NCI-H460 (cell line): ENCODE measurements around the gene NAV1. TPM values are rescaled to one million over a fixed set of nuclear protein-coding genes. Genes with fewer than 3 reads are reported as not detected.

ENCODE experiments used
- DNase-seq: peaks from one replicate; pipeline ENCODE4 v3.0.0-alpha.2; 2016; ENCODE audit warnings: low read depth; ENCODE audit errors: extremely low read depth
- total RNA-seq: library from RNA; depleted of rRNA; stranded (reverse); fragments of >200 nt; shearing (Covaris generic); gene quantifications from 2 replicates; pipeline ENCODE4 v1.2.3, GENCODE V29; 2014; rRNA removed

The NAV1 gene
- total RNA-seq, 1 experiment from 2014 or later: 0.94 TPM

DNA sequence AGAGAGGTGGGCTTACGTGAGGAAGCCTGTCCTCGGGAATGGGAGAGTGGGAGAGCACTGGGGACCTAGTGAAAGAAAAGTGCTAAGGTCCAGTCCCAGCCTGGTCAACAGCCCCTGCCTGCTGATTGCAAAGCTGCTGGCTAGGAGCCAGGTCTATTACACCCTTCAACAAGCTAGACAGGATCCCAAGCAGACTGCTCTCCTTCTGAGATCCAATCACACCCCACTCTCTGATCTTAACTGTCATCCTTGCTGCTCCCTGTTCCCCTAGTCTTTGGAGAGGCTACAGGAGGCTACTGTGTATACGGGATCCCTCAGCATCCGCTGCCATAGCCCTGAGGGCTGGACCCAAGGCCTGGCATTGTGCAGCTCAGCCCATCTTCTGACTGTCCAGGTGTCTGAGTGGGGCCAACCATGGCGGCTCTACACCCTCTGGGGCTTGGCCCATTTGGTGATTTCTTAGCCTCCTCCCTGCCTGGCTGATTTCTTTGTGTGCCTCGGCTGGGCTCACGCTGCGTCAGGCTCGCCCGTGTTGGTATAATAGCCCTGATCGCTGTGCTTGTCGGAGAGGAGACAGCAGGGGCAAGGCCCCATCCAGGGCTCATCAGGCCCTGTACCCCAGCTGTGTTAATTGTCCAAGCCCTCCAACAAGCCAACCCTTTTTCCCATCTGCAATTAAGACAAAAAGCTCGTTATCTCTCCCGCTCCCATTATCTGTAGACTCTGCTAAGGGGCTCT is 43.9 kb downstream of the NAV1 start:
- DNase-seq: no peak

DNA sequence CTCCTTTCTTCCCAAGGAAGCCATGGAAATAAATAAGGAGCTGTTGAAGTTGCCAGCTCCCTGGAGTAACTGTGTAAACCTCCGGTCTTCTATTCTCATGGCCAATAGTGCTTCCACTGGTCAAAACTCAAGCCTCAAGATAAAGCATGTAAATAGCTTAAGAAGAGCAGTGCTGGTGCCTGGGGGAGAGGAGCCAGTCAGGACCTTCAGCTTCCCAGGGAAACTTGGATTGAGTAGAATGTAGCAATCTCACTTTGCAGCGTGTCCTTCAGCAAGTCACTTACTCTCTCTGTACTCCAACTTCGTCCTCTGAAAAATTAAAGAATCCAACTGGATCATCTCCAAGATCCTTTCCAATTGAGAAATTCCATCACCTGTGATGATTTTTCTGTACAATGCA is 44.7 kb downstream of the NAV1 start:
- DNase-seq: no peak

DNA sequence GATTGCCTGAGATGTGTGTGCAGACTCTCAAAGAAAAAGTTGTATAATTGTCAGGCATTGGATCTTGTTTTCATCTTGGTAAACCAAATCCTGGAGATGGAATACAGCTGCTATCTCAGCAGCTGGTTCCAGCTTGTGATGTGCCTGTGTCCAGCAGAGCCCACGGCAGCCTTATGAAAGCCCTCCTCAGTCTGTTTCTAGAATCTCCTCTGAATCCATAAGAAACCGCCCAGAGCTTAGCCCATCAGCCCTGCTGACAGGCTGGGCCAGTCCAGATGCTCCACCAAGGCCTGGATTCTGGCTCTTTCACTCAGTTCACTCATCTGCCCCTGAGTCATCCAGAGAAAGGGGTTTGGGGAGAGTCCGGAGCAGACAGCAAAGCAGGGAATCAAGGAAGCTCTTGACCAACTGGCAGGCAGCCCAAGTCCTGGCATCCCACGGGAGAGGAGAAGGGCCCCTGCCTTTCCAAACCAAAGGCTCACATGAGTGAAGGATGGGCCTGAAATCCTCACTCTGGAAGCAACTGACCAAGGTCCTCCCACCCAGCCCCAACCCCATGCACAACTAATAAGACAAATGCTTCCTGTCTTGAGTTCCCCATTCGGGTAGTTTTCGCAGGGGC is 45.7 kb downstream of the NAV1 start:
- DNase-seq: no peak

DNA sequence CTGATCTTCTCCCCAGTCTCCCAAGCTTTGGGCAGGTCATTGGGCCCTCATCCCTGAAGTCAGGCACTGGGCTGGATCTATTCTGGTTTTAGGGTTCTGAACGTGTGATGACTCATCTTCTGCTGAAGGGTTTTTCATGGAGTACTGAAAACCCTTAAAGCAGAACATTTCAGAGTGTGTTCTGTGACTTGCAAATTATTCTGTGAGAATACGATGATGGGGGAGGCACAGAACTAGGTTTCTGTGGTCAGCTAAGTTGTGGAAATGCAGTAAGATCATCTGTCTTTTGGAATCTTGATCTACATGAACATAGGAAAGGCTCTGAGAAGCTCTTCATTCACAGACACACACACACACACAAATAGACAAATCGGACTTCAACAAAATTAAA is 46.2 kb downstream of the NAV1 start:
- no peak for DNase-seq

DNA sequence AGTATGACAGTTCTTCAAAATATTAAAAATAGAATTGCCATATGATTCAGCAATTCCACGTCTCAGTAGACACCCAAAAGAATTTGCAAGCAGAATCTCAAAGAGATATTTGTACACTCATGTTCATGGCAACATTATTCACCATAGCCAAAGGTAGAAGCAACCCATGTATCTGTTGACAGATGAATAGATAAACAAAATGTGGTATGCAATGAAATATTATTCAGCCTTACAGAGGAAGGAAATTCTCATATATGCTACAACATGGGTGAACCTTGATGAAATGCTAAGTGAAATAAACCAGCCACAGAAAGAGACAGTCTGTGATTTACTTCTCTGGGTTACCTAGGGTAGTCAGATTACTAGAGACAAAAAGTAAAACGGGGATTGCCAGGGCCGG is 47.0 kb downstream of the NAV1 start:
- no peak for DNase-seq

DNA sequence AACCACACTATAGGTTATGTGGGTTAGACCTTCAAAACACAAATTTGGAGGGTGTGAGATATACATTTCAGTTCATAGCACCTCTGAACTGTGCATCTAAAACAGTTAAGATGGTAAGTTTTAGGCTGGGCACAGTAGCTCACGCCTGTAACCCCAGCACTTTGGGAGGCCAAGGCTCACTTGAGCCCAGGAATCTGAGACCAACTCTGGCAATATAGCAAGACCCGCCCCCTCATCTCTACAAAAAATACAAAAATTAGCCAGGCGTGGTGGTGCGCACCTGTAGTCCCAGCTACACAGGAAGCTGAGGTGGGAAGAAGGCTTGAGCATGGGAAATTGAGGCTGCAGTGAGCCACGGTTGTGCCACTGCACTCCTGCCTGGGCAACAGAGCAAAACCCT is 47.9 kb downstream of the NAV1 start:
- DNase-seq: no peak

DNA sequence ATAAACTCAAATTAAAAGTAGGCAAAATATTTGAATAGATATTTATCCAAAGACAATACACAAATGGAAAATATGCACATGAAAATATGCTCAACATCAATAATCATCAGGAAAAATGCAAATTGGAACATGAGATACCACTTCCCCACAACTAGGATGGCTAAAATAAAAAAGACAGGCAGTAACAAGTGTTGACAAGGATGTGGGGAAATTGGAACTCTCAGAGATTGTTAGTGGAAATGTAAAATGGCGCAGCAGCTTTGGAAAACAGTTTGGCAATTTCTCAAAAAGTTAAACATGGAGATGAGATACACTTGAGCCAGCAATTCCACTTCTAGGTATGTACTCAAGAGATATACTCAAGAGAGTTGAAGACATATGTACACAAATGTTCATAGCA is 48.8 kb downstream of the NAV1 start:
- DNase-seq: no peak

Other genes with a start within 250 kb of the NAV1 start
- gene TNNT2, start 161.4 kb upstream of the NAV1 start, total RNA-seq: not detected in 2 replicates
- gene LAD1, start 139.8 kb upstream of the NAV1 start, total RNA-seq: not detected in 2 replicates
- gene TNNI1, start 117.4 kb upstream of the NAV1 start, total RNA-seq: 1.9 TPM in 1 of 2 replicates, not detected in the other
- gene PHLDA3, start 69.9 kb upstream of the NAV1 start, total RNA-seq: 53.8 and 54.6 TPM in 2 replicates
- gene CSRP1, start 32.0 kb upstream of the NAV1 start, total RNA-seq: 729 and 850 TPM in 2 replicates